CD4-positive, alpha-beta T cell treated with Interleukin-4 for 1 hour (primary cell): Measurements from ENCODE around the gene DNAL1.
"Not testable (repeated sequence)": the region's sequence is repeated elsewhere in the genome, so short reads cannot be mapped to it uniquely, and the experiment has no call there.

ENCODE experiments used
- DNase-seq, 2 donors: peaks; one replicate each; pipeline ENCODE4 v3.0.0-alpha.2; 2020 to 2022

DNAL1 gene

GRCh38 chr14:73645248-73645610 lies 443 bp downstream of the DNAL1 start:
- DNase-seq = no peak

DNA sequence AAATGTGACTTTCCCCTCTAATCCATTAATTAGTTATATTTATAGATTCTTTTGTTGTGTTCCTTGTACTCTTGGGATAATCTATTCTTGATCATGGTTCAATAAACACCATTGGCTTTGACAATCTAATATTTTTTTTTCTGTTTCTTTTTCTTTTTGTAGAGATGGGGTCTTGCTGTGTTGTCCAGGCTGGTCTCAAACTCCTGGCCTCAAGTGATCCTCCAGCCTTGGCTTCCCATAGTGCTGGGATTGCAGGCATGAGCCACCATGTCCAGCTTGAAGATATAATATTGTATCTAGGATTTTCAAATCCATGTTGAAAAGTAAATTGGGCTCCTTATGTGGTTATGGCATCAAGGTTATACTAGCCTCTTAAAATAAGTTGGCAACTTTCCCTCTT lies 6.2 kb downstream of the DNAL1 start:
- DNase-seq = no peak

DNA sequence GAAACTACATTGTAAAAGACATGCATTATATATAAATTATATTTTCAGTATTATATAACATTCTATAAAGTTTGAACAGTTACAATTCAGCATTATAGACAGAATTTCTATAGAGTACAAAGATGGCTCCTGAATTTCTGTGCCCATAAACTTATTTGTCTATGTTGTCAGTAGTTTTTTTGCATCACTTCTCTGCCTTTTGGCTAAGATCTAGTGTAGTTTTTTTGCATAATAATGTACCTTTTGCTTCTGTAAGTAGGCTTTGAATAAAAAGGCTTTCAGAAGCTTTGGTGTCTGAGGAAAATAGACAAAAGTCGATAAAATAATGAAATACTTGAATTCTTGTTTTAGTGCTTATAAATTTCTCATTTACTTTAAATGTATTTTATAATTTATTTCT lies 11.1 kb downstream of the DNAL1 start:
- DNase-seq = no peak

- DNase-seq = not testable (repeated sequence)
These were observed 14.4 kb downstream of the DNAL1 start for GRCh38 chr14:73659202-73659601.

DNA sequence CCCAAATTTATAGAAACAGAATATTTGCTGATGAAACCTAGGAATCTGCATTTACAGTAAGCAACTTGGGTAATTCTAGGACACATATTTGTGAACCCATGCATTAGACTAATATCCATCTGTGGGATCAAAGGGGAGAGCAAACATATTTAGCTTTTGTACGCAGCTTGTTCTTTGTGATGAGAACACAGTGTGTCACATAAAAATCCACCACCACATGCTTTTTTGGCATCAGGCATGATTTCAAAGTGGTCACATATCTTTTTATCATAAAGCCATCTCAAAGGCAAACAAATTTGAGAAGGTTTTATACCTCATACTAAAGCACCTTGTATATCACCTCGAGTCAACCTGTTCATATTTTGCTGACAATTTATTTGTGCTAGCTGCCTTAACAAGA lies 15.7 kb downstream of the DNAL1 start:
- DNase-seq = no peak

- DNase-seq = no peak
These were observed 17.1 kb downstream of the DNAL1 start for GRCh38 chr14:73661872-73662271.

GRCh38 chr14:73662487-73662943 lies 17.7 kb downstream of the DNAL1 start:
- DNase-seq = no peak

- no peak for DNase-seq
These were observed 18.9 kb downstream of the DNAL1 start for GRCh38 chr14:73663548-73664212.

DNA sequence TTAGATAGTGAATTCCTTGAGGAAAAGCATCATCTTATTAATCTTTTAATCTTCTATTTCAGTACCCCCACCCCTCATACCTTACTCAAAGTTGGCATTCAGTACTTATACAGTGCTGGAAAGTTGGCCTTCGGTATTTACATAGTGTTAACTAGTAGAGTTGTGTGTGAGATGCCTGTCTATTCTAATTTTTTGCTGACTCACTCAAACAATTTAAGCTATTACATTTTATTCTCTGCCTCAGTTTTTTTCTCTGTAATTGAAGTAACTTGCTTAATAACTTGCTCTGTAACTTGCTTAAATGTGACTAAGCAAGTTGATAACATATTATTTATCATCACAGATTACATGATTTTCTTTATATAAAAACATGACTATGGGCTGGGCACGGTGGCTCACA lies 20.3 kb downstream of the DNAL1 start:
- DNase-seq = no peak

- DNase-seq = no peak
These were observed 21.8 kb downstream of the DNAL1 start for GRCh38 chr14:73666583-73666982.

DNA sequence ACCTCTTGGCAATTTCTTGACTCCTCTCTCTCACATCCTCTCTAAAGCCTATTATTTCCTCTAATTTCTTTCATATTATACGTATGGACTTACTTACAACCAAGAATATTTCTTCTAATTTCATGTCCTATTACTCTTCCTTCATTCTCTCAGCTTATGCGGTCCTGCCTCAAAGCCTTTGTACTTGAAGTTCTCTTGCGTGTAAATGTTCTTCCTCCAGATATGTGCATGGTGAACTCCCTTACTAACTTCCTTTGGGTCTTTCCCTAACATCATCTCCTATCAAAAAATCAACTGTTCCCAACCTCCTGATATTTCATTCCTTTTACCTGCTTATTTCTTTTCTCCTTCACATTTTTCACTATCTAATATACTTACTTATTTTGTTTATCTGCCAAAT lies 23.1 kb downstream of the DNAL1 start:
- DNase-seq = no peak

DNA sequence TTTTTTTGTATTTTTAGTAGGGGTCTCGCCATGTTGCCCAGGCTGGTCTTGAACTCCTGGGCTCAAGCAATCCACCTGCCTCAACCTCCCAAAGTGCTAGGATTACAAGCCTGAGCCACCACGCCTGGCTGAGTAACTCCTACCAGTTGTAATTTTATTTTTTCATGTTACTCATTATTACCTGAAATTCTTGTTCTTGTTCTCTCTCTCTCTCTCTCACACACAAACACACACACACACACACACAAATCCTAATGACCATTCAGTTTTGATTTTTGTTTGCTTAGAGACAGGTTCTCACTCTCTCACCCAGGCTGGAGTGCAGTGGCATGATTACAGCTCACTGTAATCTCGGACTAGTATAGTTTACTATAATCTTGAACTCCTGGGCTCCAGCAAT lies 30.2 kb downstream of the DNAL1 start:
- no peak for DNase-seq

DNA sequence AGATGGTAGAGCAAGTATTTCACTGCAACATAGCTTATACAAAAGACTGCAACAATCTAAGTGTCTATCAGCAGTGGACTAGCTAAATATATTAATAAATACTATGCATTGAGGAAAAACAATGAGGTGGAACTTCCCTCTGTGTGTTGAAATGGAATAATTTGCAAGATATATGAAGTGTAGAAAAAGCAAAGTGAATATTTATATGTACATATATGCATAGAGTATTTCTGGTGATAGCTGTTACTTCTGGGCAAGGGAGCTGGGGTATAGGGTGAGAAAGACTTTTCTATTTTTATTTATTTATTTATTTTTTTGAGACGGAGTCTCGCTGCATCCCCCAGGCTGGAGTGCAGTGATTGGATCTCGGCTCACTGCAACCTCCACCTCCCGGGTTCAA lies 33.9 kb downstream of the DNAL1 start:
- no peak for DNase-seq

DNA sequence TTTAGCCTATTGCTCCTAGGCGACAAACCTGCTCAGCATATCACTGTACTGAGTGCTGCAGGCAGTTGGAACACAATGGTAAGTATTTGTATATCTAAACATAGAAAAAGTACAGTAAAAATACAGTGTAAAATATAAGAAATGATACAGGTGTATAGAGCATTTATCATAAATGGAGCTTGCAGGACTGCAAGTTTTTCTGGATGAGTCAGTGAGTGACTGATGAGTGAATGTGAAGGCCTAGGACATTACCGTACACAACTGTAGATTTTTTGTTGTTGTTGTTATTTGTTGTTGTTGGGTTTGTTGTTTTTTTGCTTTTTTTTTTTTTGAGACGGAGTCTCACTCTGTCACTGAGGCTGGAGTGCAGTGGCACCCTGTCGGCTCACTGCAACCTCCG lies 36.0 kb downstream of the DNAL1 start:
- DNase-seq = no peak

- DNase-seq = no peak
These were observed 39.8 kb downstream of the DNAL1 start for GRCh38 chr14:73684627-73685026.

DNA sequence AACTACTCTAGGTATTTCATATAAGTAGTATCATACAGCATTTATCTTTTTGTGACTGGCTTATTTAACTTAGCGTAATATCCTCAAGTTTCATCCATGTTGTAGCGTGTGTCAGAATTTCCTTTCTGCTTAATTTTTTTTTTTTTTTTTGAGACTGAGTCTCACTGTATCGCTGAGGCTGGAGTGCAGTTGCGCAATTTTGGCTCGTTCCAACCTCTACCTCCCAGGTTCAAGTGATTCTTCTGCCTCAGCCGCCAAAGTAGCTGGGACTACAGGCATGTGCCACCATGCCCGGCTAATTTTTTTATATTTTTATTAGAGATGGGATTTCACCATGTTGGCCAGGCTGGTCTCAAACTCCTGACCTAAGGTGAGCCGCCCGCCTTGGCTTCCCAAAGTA lies 40.5 kb downstream of the DNAL1 start:
- no peak for DNase-seq

DNA sequence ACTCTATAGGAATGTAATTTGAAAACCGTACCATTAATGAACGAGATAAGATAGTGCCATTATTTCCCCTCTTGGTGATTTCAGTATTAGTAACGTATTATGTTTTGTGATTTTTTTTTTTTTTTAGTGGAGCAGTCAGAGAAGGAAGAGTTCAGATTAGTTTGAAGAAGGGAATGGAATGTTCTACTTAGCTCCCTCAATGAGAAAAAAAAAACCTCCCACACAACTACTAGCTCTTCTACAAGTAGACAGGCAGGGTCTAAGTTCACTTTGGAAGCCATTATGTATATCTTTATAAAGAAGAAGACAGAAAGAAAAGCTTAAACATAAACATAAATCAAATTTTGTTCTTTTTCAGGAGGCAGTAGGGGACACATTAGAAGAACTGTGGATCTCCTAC lies 42.1 kb downstream of the DNAL1 start:
- no peak for DNase-seq

GRCh38 chr14:73694083-73694482 lies 49.3 kb downstream of the DNAL1 start:
- no peak for DNase-seq

DNA sequence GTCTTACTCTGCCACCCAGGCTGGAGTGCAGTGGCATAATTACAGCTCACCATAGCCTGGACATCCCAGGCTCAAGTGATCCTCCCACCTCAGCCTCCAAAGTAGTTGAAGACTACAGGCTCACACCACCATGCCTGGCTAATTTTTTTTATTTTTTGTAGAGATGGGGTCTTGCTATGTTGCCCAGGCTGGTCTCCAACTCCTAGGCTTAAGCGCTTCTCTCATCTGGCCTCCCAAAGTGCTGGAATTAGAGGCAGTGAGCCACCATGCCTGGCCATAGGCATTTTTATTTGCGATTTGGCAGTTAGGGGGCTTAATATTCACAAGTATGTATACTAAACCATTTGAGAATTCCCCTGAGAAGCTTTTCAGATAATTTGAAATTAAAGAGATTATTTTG lies 50.3 kb downstream of the DNAL1 start:
- no peak for DNase-seq

- no peak for DNase-seq
These were observed 51.2 kb downstream of the DNAL1 start for GRCh38 chr14:73695997-73696396.

DNA sequence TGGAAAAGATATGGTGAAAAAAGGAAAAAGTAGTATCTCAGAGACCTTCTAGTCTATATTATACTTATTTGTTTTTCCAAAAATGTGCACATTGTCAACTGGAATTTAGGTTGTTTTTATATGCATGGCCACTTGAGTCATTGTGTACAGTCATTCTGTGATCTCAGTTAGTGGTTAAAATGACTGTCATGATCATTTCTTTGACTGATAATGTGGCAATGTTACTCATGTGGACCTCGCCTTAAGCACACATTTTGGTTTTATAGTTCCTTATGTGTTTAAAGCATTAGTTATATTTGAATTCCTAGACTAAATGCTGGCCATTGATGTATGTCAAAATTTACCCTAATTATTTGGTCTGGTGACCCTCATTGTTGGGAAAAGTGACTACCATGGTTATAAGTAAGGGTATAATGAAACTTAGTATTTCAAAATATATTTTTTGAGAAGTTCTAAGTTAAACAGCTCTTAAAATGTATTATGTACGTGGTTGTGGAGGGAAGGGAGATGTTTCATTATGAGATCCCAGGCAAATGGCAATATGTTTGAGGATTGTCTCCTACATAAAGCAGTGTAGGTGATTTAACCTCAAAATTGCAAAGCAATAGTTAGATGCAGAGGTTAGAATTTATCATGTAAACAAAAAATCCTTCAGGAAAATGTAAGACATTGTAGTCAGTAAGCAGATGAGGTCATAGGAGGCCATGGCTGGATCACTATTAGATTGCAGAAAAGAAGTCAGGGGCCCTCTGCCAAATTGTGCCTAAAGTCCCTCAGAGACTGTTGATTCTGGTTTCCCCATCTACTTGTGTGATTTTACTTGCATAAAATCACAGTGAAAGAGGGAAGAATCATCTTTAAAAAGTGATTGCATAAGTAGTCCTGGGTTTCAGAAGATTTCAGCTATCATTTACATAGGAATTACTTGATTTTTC lies 51.9 kb downstream of the DNAL1 start:
- DNase-seq = no peak

GRCh38 chr14:73700325-73700724 lies 55.5 kb downstream of the DNAL1 start:
- no peak for DNase-seq

GRCh38 chr14:73708076-73708475 lies 63.3 kb downstream of the DNAL1 start:
- DNase-seq = not testable (repeated sequence)

- no peak for DNase-seq
These were observed 65.2 kb downstream of the DNAL1 start for GRCh38 chr14:73709904-73710469.
